K562 (cell line): Measurements from ENCODE around the gene CERS1. TPM values are rescaled to one million over a fixed set of nuclear protein-coding genes. Genes with fewer than 3 reads are reported as not detected.

ENCODE experiments used
- ATAC-seq: fragments of 200-7000 bp; cut with Tn5 transposase; 3 replicates; pipeline ENCODE4 v1.9.1; 2020; ENCODE audit warnings: moderate library complexity
- BruUV-seq: library from RNA; stranded (reverse); fragments of 400-500 nt; replicated peaks from 2 replicates; lab custom pipeline; 2021; lab: Mats Ljungman, UMichigan
- CTCF ChIA-PET: fragments of 300-600 bp; formaldehyde crosslinking; extraction: SDS; loops from one replicate; lab custom pipeline; 2021; ENCODE audit warnings: low intra/inter-chr PET ratio; lab: Yijun Ruan, JAX
- POLR2A ChIA-PET: fragments of 300-600, 350-650 bp; sonication (Branson Sonifier 250); formaldehyde crosslinking; extraction: SDS; loops from one replicate; lab custom pipeline; 2021; ENCODE audit warnings: antibody characterized with exemption, inconsistent platforms; lab: Yijun Ruan, JAX
- DNase-seq, 4 experiments: peaks; one replicate each; pipeline versions ENCODE4 v3.0.0 to v3.0.0-alpha.2; 2011 to 2018; ENCODE audit warnings: low spot score in 3 of 4, mixed read lengths in 3 of 4; ENCODE audit errors: extremely low read depth in 1 of 4
- FAIRE-seq: peaks from 2 replicates; lab custom pipeline; 2011; peaks lifted over from hg19 to GRCh38; lab: Jason Lieb, UNC
- H2AFZ ChIP-seq: 2 replicates; pipeline ENCODE4 v1.6.0; 2011; ENCODE audit warnings: low read depth, low read length, control low read depth, inconsistent platforms
- H3K27ac ChIP-seq: fragments of 200-600 bp; 3 replicates; pipeline ENCODE4 v1.8.0; 2011; ENCODE audit warnings: low read depth, mild to moderate bottlenecking, control low read depth, inconsistent platforms, low read length, moderate library complexity, mixed read lengths; ENCODE audit errors: extremely low read depth
- H3K27me3 ChIP-seq, 2 experiments: fragments of 300-600 bp in 1 of 2; 2 replicates in 1 of 2; 3 replicates in 1 of 2; pipeline versions ENCODE4 v1.6.0 to v1.8.0; 2011; ENCODE audit warnings: inconsistent platforms in 2 of 2, low read length in 2 of 2, mild to moderate bottlenecking in 1 of 2, mixed read lengths in 1 of 2, moderate library complexity in 1 of 2; ENCODE audit not compliant: control insufficient read depth in 2 of 2, insufficient read depth in 2 of 2
- H3K36me3 ChIP-seq: fragments of 300-600 bp; 3 replicates; pipeline ENCODE4 v1.8.0; 2011; ENCODE audit warnings: mild to moderate bottlenecking, low read length, inconsistent platforms; ENCODE audit not compliant: control insufficient read depth, insufficient read depth
- H3K4me1 ChIP-seq, 2 experiments: fragments of 200-600 bp in 1 of 2; replicated peaks in 1 of 2; 2 replicates in 1 of 2; 3 replicates in 1 of 2; pipeline versions ENCODE4 v1.5.1 to v1.8.0; 2011; ENCODE audit warnings: inconsistent platforms in 2 of 2, low read length in 2 of 2, mild to moderate bottlenecking in 1 of 2, mixed read lengths in 1 of 2, moderate library complexity in 1 of 2; ENCODE audit not compliant: control insufficient read depth in 2 of 2, insufficient read depth in 2 of 2
- H3K4me2 ChIP-seq: 2 replicates; pipeline ENCODE4 v1.6.1; 2011; ENCODE audit warnings: low read length, control low read depth, inconsistent platforms, mixed read lengths; ENCODE audit not compliant: insufficient read depth
- H3K4me3 ChIP-seq: fragments of 200-600 bp; sonication (generic), shearing (Covaris generic); 2 replicates; pipeline ENCODE4 v1.5.1; 2016; ENCODE audit warnings: control low read depth, inconsistent platforms
- H3K79me2 ChIP-seq: fragments of 200-600 bp; 3 replicates; pipeline ENCODE4 v1.8.0; 2011; ENCODE audit warnings: low read length, inconsistent platforms; ENCODE audit not compliant: control insufficient read depth, insufficient read depth
- H3K9ac ChIP-seq, 2 experiments: 2 replicates each; pipeline versions ENCODE4 v1.6.0 to v1.6.1; 2011; ENCODE audit warnings: low read depth in 2 of 2, low read length in 2 of 2, control low read depth in 1 of 2, inconsistent platforms in 1 of 2, mild to moderate bottlenecking in 1 of 2, mixed read lengths in 1 of 2; ENCODE audit not compliant: insufficient read depth in 1 of 2
- H3K9me1 ChIP-seq: one replicate; pipeline ENCODE4 v1.6.0; 2011; ENCODE audit warnings: inconsistent platforms, mild to moderate bottlenecking, low read length, moderate library complexity; ENCODE audit not compliant: control insufficient read depth, insufficient read depth
- H3K9me3 ChIP-seq: replicated peaks from 2 replicates; pipeline ENCODE4 v1.5.1; 2011; ENCODE audit warnings: low read depth, low read length, inconsistent platforms; ENCODE audit not compliant: control insufficient read depth, insufficient read depth
- H4K20me1 ChIP-seq: replicated peaks from 2 replicates; pipeline ENCODE4 v1.6.1; 2011; ENCODE audit warnings: low read length, inconsistent platforms, mixed read lengths; ENCODE audit not compliant: control insufficient read depth, insufficient read depth
- CBX3 ChIP-seq, 2 experiments: IDR thresholded peaks; 1 replicate in 1 of 2; 2 replicates in 1 of 2; pipeline ENCODE4 v1.6.1; 2012; ENCODE audit warnings: inconsistent platforms in 2 of 2, low read length in 2 of 2, borderline replicate concordance in 1 of 2, control low read depth in 1 of 2
- CLOCK ChIP-seq: fragments of 250-450 bp; sonication (Bioruptor Pico); IDR thresholded peaks from 2 replicates; pipeline ENCODE4 v1.4.0; 2020; ENCODE audit warnings: mild to moderate bottlenecking, moderate library complexity, borderline replicate concordance
- HSF4 ChIP-seq: fragments of 250-450 bp; sonication (Bioruptor Pico); IDR thresholded peaks from 2 replicates; pipeline ENCODE4 v2.1.2; 2022; ENCODE audit warnings: mild to moderate bottlenecking, moderate library complexity, borderline replicate concordance
- LARP7 ChIP-seq: fragments of 450-650 bp; IDR thresholded peaks from 2 replicates; pipeline ENCODE4 v1.6.1; 2016
- NONO ChIP-seq, 2 experiments: fragments of 200-400 bp in 1 of 2; fragments of 450-650 bp in 1 of 2; formaldehyde crosslinking in 1 of 2; IDR thresholded peaks; 2 replicates each; pipeline ENCODE4 v1.6.1; 2017; ENCODE audit warnings: low read depth in 2 of 2, mild to moderate bottlenecking in 2 of 2, moderate library complexity in 2 of 2, low read length in 1 of 2
- SIN3A ChIP-seq, 2 experiments: fragments of 150-350 bp in 1 of 2; IDR thresholded peaks; 2 replicates each; pipeline ENCODE4 v1.6.1; 2011 to 2016; ENCODE audit warnings: borderline replicate concordance in 2 of 2, low read depth in 2 of 2, low read length in 2 of 2, mild to moderate bottlenecking in 2 of 2, moderate library complexity in 2 of 2; ENCODE audit not compliant: control insufficient read depth in 1 of 2
- ZNF609 ChIP-seq: sonication (generic); formaldehyde crosslinking; IDR thresholded peaks from 2 replicates; pipeline ENCODE4 v1.8.1; 2023; ENCODE audit warnings: missing genetic modification reagents, mild to moderate bottlenecking, borderline replicate concordance
- ZNF695 ChIP-seq: fragments of 450-650 bp; formaldehyde crosslinking; IDR thresholded peaks from 2 replicates; pipeline ENCODE4 v1.4.0; 2020; ENCODE audit warnings: mild to moderate bottlenecking, moderate library complexity
- ZSCAN29 ChIP-seq: fragments of 450-650 bp; IDR thresholded peaks from 2 replicates; pipeline ENCODE4 v1.6.1; 2017
- WGBS: fragments of 100-300 bp; shearing (Covaris generic); methylation state at CpG from one replicate; pipeline ENCODE4 v1.1.6; 2016; ENCODE audit warnings: low coverage, mixed read lengths; ENCODE audit not compliant: insufficient coverage; ENCODE audit errors: missing lambda C conversion rate; 5-methylcytosine and 5-hydroxymethylcytosine counted together
- in situ Hi-C: fragments of 300-500 bp; cut with MboI; formaldehyde crosslinking; loops from 4 replicates; pipeline ENCODE4 v1.15.0; 2018; ENCODE audit warnings: inconsistent platforms, mixed read lengths
- intact Hi-C: fragments of 100-400 bp; cut with micrococcal nuclease; formaldehyde crosslinking; loops from 2 replicates; pipeline ENCODE4 v1.14.2; 2022
- polyA plus RNA-seq, 8 experiments: library from polyadenylated mRNA; depleted of rRNA in 4 of 8; stranded (reverse) in 5 of 8; unstranded in 3 of 8; fragments of >200 nt; fragmentation: Nextera tagmentation in 2 of 8; fragmentation: Illumina TruSeq in 1 of 8; extraction: Ambion mirVana in 2 of 8; extraction: Trizol in 1 of 8; gene quantifications; 2 replicates each; pipeline versions ENCODE4 v1.2.1 to v1.2.3, GENCODE V29; 2011 to 2014; ENCODE audit warnings: inconsistent platforms in 1 of 8, missing spikeins in 1 of 8
- total RNA-seq, 7 experiments: library from RNA; depleted of rRNA in 6 of 7; stranded (reverse); fragments of >200 nt in 6 of 7; fragmentation: Illumina TruSeq in 2 of 7; extraction: Trizol in 2 of 7; gene quantifications; 2 replicates each; pipeline versions ENCODE4 v1.2.1 to v1.2.3, GENCODE V29; 2011 to 2021; ENCODE audit warnings: low replicate concordance in 1 of 7
- TF ChIP-seq, protein P1 (sequence below): fragments of 250-450 bp; sonication (Bioruptor Pico); IDR thresholded peaks from 2 replicates; pipeline ENCODE4 v1.5.0; 2020; ENCODE audit warnings: mild to moderate bottlenecking
- TF ChIP-seq, protein P2 (sequence below): fragments of 250-450 bp; sonication (Bioruptor Pico); IDR thresholded peaks from 2 replicates; pipeline ENCODE4 v1.5.0; 2021

CERS1 gene
- total and polyA plus RNA-seq, 9 of the 15 experiments (the other 6 are each of a cell fraction or from before 2014, with no cell fraction given) = 0.33 to 1.5 (median 0.86) TPM; not detected in 2

GRCh38 chr19:18841400-18841799 lies 54.6 kb downstream of the CERS1 start:
- in situ Hi-C loops = no loop called here
- no peak overlapping the region for H2AFZ ChIP-seq
- DNase-seq (no peak), FAIRE-seq (peak; percentile 26), ATAC-seq (no peak)
- POLR2A ChIA-PET = interaction anchor here (0.6 to 2.8 kb wide), 8 partner anchors 9 to 380 kb away, joined by 3 to 34 read pairs (median 4); partner anchors contain the start of gene UPF1
- no peak overlapping the region for H3K4me2 ChIP-seq
- intact Hi-C loops = loop anchor here (10.0 kb wide), 1 partner anchor 247 kb away; no protein-coding TSS in a partner anchor
- H3K9me3 ChIP-seq = no peaks in the 10 kb centered on the region
- peaks cover 4 to 35% of the 10 kb centered on the region in 2 experiments; a peak in 4 of 5 replicates for H3K4me1 ChIP-seq
- WGBS = 73% methylated on average over 15 of the region's 15 CpGs
- H4K20me1 ChIP-seq = peaks cover 77% of the 10 kb centered on the region
- H3K9me1 ChIP-seq = peaks cover 21% of the 10 kb centered on the region
- H3K27ac ChIP-seq = no peak overlapping the region; the same call in 2 of the 3 replicates
- CTCF ChIA-PET = no interaction called here
- no TSS peak for BruUV-seq
- H3K79me2 ChIP-seq = peaks cover 98% of the 10 kb centered on the region
- peaks cover 77% of the 10 kb centered on the region for H3K36me3 ChIP-seq
- no peaks in the 10 kb centered on the region for H3K27me3 ChIP-seq
- H3K4me3 ChIP-seq = no peak overlapping the region
- peak overlapping the region in 1 of 2 experiments; percentile 57; a peak in 1 of 4 replicates for H3K9ac ChIP-seq
- TF ChIP-seq LARP7 (no peak), HSF4 (no peak), CLOCK (CRISPR knock-in tag) (no peak), ZNF695 (CRISPR knock-in tag) (no peak), NONO (IDR thresholded peaks at IDR 0.05; ENCODE audit: low read depth in 2 of 2, low read length in 1 of 2) (no peak), SIN3A (IDR thresholded peaks at IDR 0.05; ENCODE audit: borderline replicate concordance in 2 of 2, control insufficient read depth in 1 of 2, low read depth in 2 of 2, low read length in 2 of 2) (no peak), ZNF609 (CRISPR knock-in tag) (no peak), ZSCAN29 (no peak), CBX3 (IDR thresholded peaks at IDR 0.05; ENCODE audit: borderline replicate concordance in 1 of 2, low read length in 2 of 2) (no peak)
- TF ChIP-seq, protein P1, sequence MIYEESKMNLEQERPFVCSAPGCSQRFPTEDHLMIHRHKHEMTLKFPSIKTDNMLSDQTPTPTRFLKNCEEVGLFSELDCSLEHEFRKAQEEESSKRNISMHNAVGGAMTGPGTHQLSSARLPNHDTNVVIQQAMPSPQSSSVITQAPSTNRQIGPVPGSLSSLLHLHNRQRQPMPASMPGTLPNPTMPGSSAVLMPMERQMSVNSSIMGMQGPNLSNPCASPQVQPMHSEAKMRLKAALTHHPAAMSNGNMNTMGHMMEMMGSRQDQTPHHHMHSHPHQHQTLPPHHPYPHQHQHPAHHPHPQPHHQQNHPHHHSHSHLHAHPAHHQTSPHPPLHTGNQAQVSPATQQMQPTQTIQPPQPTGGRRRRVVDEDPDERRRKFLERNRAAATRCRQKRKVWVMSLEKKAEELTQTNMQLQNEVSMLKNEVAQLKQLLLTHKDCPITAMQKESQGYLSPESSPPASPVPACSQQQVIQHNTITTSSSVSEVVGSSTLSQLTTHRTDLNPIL = no peak
- TF ChIP-seq, protein P2, sequence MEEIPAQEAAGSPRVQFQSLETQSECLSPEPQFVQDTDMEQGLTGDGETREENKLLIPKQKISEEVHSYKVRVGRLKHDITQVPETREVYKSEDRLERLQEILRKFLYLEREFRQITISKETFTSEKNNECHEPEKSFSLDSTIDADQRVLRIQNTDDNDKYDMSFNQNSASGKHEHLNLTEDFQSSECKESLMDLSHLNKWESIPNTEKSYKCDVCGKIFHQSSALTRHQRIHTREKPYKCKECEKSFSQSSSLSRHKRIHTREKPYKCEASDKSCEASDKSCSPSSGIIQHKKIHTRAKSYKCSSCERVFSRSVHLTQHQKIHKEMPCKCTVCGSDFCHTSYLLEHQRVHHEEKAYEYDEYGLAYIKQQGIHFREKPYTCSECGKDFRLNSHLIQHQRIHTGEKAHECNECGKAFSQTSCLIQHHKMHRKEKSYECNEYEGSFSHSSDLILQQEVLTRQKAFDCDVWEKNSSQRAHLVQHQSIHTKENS (CRISPR knock-in tag) = no peak
